A549 (cell line): ENCODE data around the gene PGGHG.
"Not testable (repeated sequence)": the region's sequence is repeated elsewhere in the genome, so short reads cannot be mapped to it uniquely, and the experiment has no call there.

Experiments
- BHLHE40 ChIP-seq: IDR thresholded peaks from 2 replicates; pipeline ENCODE4 v1.6.1; 2012; ENCODE audit warnings: low read depth, low read length, inconsistent platforms
- CBX2 ChIP-seq: fragments of 200-600 bp; sonication (generic); IDR thresholded peaks from 2 replicates; pipeline ENCODE4 v1.6.1; 2016; ENCODE audit warnings: low read depth, mild to moderate bottlenecking, borderline replicate concordance
- CHD2 ChIP-seq: fragments of 150-350 bp; IDR thresholded peaks from 2 replicates; pipeline ENCODE4 v1.6.1; 2014; ENCODE audit warnings: low read length; ENCODE audit not compliant: partially characterized antibody
- CTCF ChIP-seq: fragments of >200 bp; sonication (Bioruptor Twin); formaldehyde crosslinking; IDR thresholded peaks from 3 replicates; pipeline ENCODE4 v1.5.1; 2016
- EP300 ChIP-seq, 2 experiments: fragments of >200 bp; sonication (Bioruptor Twin); formaldehyde crosslinking; IDR thresholded peaks; 2 replicates in 1 of 2; 3 replicates in 1 of 2; pipeline ENCODE4 v1.6.1; 2016 to 2017
- HOXB13 ChIP-seq: fragments of 250-450 bp; sonication (Bioruptor Pico); IDR thresholded peaks from 2 replicates; pipeline ENCODE4 v1.5.0; 2020; ENCODE audit warnings: low read depth, mild to moderate bottlenecking, moderate library complexity
- MAX ChIP-seq: IDR thresholded peaks from 2 replicates; pipeline ENCODE4 v1.6.1; 2012
- PHF8 ChIP-seq: fragments of 200-600 bp; sonication (generic); IDR thresholded peaks from 2 replicates; pipeline ENCODE4 v1.6.1; 2016; ENCODE audit warnings: low read depth, mild to moderate bottlenecking, antibody characterized with exemption, moderate library complexity, borderline replicate concordance
- POLR2A ChIP-seq: IDR thresholded peaks from 2 replicates; pipeline ENCODE4 v1.6.1; 2012; ENCODE audit warnings: mild to moderate bottlenecking, low read length
- SMC3 ChIP-seq: fragments of >200 bp; sonication (Bioruptor Twin); formaldehyde crosslinking; IDR thresholded peaks from 3 replicates; pipeline ENCODE4 v1.6.1; 2018; ENCODE audit warnings: inconsistent platforms
- USF2 ChIP-seq: fragments of 450-650 bp; IDR thresholded peaks from 2 replicates; pipeline ENCODE4 v1.6.1; 2014; ENCODE audit warnings: antibody characterized with exemption
- ZC3H11A ChIP-seq: fragments of 450-650 bp; IDR thresholded peaks from 2 replicates; pipeline ENCODE4 v1.6.1; 2014; ENCODE audit warnings: antibody characterized with exemption, mild to moderate bottlenecking
- TF ChIP-seq, protein P1 (sequence below): fragments of 200-600 bp; sonication (generic); IDR thresholded peaks from 2 replicates; pipeline ENCODE4 v1.6.1; 2016; ENCODE audit warnings: antibody characterized with exemption, mild to moderate bottlenecking, moderate library complexity

DNA sequence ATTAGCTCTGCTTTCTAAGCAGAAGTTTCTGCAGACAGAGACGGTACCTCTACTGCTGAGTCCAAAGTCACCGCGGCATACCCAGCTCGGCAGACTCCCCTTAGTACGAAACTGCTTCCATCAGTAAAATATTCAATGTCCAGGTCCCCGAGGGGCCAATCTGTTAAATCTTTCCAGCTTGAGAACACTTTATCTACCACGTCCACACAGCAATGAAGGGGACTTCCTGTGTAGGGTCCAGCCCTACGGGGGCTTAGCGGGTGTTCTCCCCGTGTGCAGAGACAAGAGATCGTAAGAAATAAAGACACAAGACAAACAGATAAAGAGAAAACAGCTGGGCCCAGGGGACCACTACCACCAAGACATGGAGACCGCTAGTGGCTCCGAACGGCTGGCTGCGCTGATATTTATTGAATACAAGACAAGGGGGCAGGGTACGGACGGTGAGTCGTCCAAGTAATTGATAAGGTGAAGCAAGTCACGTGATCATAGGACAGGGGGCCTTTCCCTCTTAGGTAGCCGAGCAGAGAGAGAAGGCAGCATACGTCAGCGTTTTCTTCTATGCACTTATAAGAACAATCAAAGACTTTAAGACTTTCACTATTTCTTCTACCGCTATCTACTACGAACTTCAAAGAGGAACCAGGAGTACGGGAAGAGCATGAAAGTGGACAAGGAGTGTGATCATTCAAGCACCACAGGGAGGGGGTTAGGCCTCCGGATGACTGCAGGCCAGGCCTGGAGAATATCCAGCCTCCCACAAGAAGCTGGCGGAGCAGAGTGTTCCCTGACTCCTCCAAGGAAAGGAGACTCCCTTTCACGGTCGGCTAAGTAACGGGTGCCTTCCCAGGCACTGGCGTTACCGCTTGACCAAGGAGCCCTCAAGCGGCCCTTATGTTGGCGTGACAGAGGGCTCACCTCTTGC, 35.9 kb downstream of the PGGHG start:
- TF ChIP-seq BHLHE40; SMC3; CTCF; MAX; USF2; ZC3H11A; PHF8; POLR2A; EP300 (IDR thresholded peaks at IDR 0.05); CHD2; CBX2; HOXB13 (CRISPR knock-in tag): not testable (repeated sequence)
- TF ChIP-seq, protein P1, sequence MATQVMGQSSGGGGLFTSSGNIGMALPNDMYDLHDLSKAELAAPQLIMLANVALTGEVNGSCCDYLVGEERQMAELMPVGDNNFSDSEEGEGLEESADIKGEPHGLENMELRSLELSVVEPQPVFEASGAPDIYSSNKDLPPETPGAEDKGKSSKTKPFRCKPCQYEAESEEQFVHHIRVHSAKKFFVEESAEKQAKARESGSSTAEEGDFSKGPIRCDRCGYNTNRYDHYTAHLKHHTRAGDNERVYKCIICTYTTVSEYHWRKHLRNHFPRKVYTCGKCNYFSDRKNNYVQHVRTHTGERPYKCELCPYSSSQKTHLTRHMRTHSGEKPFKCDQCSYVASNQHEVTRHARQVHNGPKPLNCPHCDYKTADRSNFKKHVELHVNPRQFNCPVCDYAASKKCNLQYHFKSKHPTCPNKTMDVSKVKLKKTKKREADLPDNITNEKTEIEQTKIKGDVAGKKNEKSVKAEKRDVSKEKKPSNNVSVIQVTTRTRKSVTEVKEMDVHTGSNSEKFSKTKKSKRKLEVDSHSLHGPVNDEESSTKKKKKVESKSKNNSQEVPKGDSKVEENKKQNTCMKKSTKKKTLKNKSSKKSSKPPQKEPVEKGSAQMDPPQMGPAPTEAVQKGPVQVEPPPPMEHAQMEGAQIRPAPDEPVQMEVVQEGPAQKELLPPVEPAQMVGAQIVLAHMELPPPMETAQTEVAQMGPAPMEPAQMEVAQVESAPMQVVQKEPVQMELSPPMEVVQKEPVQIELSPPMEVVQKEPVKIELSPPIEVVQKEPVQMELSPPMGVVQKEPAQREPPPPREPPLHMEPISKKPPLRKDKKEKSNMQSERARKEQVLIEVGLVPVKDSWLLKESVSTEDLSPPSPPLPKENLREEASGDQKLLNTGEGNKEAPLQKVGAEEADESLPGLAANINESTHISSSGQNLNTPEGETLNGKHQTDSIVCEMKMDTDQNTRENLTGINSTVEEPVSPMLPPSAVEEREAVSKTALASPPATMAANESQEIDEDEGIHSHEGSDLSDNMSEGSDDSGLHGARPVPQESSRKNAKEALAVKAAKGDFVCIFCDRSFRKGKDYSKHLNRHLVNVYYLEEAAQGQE, result not testable (repeated sequence)
